Measurements from ENCODE around the gene SATB2.

SATB2 gene

GRCh38 chr2:199465390-199465789 is 7.7 kb upstream of the SATB2 start:
- no peaks in the 10 kb centered on the region for H3K36me3 ChIP-seq (ENCODE audit: control insufficient read depth in 2 of 2, insufficient read depth in 2 of 2, low read length in 2 of 2)
- H3K9ac ChIP-seq (ENCODE audit: low read length in 2 of 2) = no peak overlapping the region
- no peaks in the 10 kb centered on the region for H3K9me3 ChIP-seq (ENCODE audit: control insufficient read depth in 2 of 2, low read length in 2 of 2)
- peaks cover 29% of the 10 kb centered on the region for H3K4me1 ChIP-seq (ENCODE audit: control insufficient read depth, insufficient read depth, low read length)
- no peak overlapping the region for H3K4me3 ChIP-seq (ENCODE audit: low read length in 2 of 2)
- no peak overlapping the region for H3K27ac ChIP-seq (ENCODE audit: low read length)
- peaks cover 88 to 100% of the 10 kb centered on the region in 2 donors for H3K27me3 ChIP-seq (ENCODE audit: control insufficient read depth in 1 of 2, insufficient read depth in 2 of 2, low read length in 2 of 2)

GRCh38 chr2:199464606-199465352 is 7.0 kb upstream of the SATB2 start:
- Histone ChIP-seq H3K36me3 (ENCODE audit: control insufficient read depth in 2 of 2, insufficient read depth in 2 of 2, low read length in 2 of 2) (no peaks in the 10 kb centered on the region), H3K4me1 (ENCODE audit: control insufficient read depth, insufficient read depth, low read length) (peaks cover 33% of the 10 kb centered on the region), H3K9ac (ENCODE audit: low read length in 2 of 2) (no peak overlapping the region), H3K27ac (ENCODE audit: low read length) (no peak overlapping the region), H3K27me3 (ENCODE audit: control insufficient read depth in 1 of 2, insufficient read depth in 2 of 2, low read length in 2 of 2) (peaks cover 85 to 98% of the 10 kb centered on the region in 2 donors), H3K9me3 (ENCODE audit: control insufficient read depth in 2 of 2, low read length in 2 of 2) (no peaks in the 10 kb centered on the region), H3K4me3 (ENCODE audit: low read length in 2 of 2) (peak overlapping the region in 1 of 2 donors; percentile 35)

GRCh38 chr2:199463708-199464605 is 6.2 kb upstream of the SATB2 start:
- peak overlapping the region in 1 of 2 donors; percentile 13 for H3K9ac ChIP-seq (ENCODE audit: low read length in 2 of 2)
- H3K4me3 ChIP-seq (ENCODE audit: low read length in 2 of 2) = peak overlapping the region; percentile 46 to 67
- H3K36me3 ChIP-seq (ENCODE audit: control insufficient read depth in 2 of 2, insufficient read depth in 2 of 2, low read length in 2 of 2) = no peaks in the 10 kb centered on the region
- H3K9me3 ChIP-seq (ENCODE audit: control insufficient read depth in 2 of 2, low read length in 2 of 2) = no peaks in the 10 kb centered on the region
- peaks cover 38% of the 10 kb centered on the region for H3K4me1 ChIP-seq (ENCODE audit: control insufficient read depth, insufficient read depth, low read length)
- H3K27ac ChIP-seq (ENCODE audit: low read length) = no peak overlapping the region
- peaks cover 78 to 90% of the 10 kb centered on the region in 2 donors for H3K27me3 ChIP-seq (ENCODE audit: control insufficient read depth in 1 of 2, insufficient read depth in 2 of 2, low read length in 2 of 2)

GRCh38 chr2:199462956-199463692 is 5.4 kb upstream of the SATB2 start:
- Histone ChIP-seq H3K9me3 (ENCODE audit: control insufficient read depth in 2 of 2, low read length in 2 of 2) (no peaks in the 10 kb centered on the region), H3K4me3 (ENCODE audit: low read length in 2 of 2) (peak overlapping the region; percentile 46 to 67), H3K27ac (ENCODE audit: low read length) (no peak overlapping the region), H3K36me3 (ENCODE audit: control insufficient read depth in 2 of 2, insufficient read depth in 2 of 2, low read length in 2 of 2) (no peaks in the 10 kb centered on the region), H3K27me3 (ENCODE audit: control insufficient read depth in 1 of 2, insufficient read depth in 2 of 2, low read length in 2 of 2) (peaks cover 70 to 82% of the 10 kb centered on the region in 2 donors), H3K9ac (ENCODE audit: low read length in 2 of 2) (no peak overlapping the region), H3K4me1 (ENCODE audit: control insufficient read depth, insufficient read depth, low read length) (peaks cover 39% of the 10 kb centered on the region)

GRCh38 chr2:199462347-199462955 is 4.7 kb upstream of the SATB2 start:
- Histone ChIP-seq H3K9me3 (ENCODE audit: control insufficient read depth in 2 of 2, low read length in 2 of 2) (no peaks in the 10 kb centered on the region), H3K4me3 (ENCODE audit: low read length in 2 of 2) (peak overlapping the region in 1 of 2 donors; percentile 67), H3K9ac (ENCODE audit: low read length in 2 of 2) (no peak overlapping the region), H3K36me3 (ENCODE audit: control insufficient read depth in 2 of 2, insufficient read depth in 2 of 2, low read length in 2 of 2) (no peaks in the 10 kb centered on the region), H3K4me1 (ENCODE audit: control insufficient read depth, insufficient read depth, low read length) (peaks cover 44% of the 10 kb centered on the region), H3K27me3 (ENCODE audit: control insufficient read depth in 1 of 2, insufficient read depth in 2 of 2, low read length in 2 of 2) (peaks cover 63 to 79% of the 10 kb centered on the region in 2 donors), H3K27ac (ENCODE audit: low read length) (no peak overlapping the region)

GRCh38 chr2:199461711-199462346 is 4.1 kb upstream of the SATB2 start:
- no peak overlapping the region for H3K4me3 ChIP-seq (ENCODE audit: low read length in 2 of 2)
- H3K9me3 ChIP-seq (ENCODE audit: control insufficient read depth in 2 of 2, low read length in 2 of 2) = no peaks in the 10 kb centered on the region
- peaks cover 62 to 79% of the 10 kb centered on the region in 2 donors for H3K27me3 ChIP-seq (ENCODE audit: control insufficient read depth in 1 of 2, insufficient read depth in 2 of 2, low read length in 2 of 2)
- no peak overlapping the region for H3K9ac ChIP-seq (ENCODE audit: low read length in 2 of 2)
- H3K36me3 ChIP-seq (ENCODE audit: control insufficient read depth in 2 of 2, insufficient read depth in 2 of 2, low read length in 2 of 2) = no peaks in the 10 kb centered on the region
- H3K27ac ChIP-seq (ENCODE audit: low read length) = no peak overlapping the region
- peaks cover 50% of the 10 kb centered on the region for H3K4me1 ChIP-seq (ENCODE audit: control insufficient read depth, insufficient read depth, low read length)

GRCh38 chr2:199460846-199461710 is 3.3 kb upstream of the SATB2 start:
- Histone ChIP-seq H3K27me3 (ENCODE audit: control insufficient read depth in 1 of 2, insufficient read depth in 2 of 2, low read length in 2 of 2) (peaks cover 60 to 78% of the 10 kb centered on the region in 2 donors), H3K4me1 (ENCODE audit: control insufficient read depth, insufficient read depth, low read length) (peaks cover 54% of the 10 kb centered on the region), H3K4me3 (ENCODE audit: low read length in 2 of 2) (no peak overlapping the region), H3K36me3 (ENCODE audit: control insufficient read depth in 2 of 2, insufficient read depth in 2 of 2, low read length in 2 of 2) (no peaks in the 10 kb centered on the region), H3K27ac (ENCODE audit: low read length) (no peak overlapping the region), H3K9me3 (ENCODE audit: control insufficient read depth in 2 of 2, low read length in 2 of 2) (no peaks in the 10 kb centered on the region), H3K9ac (ENCODE audit: low read length in 2 of 2) (no peak overlapping the region)

GRCh38 chr2:199460101-199460671 is 2.4 kb upstream of the SATB2 start:
- no peaks in the 10 kb centered on the region for H3K36me3 ChIP-seq (ENCODE audit: control insufficient read depth in 2 of 2, insufficient read depth in 2 of 2, low read length in 2 of 2)
- H3K4me1 ChIP-seq (ENCODE audit: control insufficient read depth, insufficient read depth, low read length) = peaks cover 58% of the 10 kb centered on the region
- no peaks in the 10 kb centered on the region for H3K9me3 ChIP-seq (ENCODE audit: control insufficient read depth in 2 of 2, low read length in 2 of 2)
- H3K27me3 ChIP-seq (ENCODE audit: control insufficient read depth in 1 of 2, insufficient read depth in 2 of 2, low read length in 2 of 2) = peaks cover 62 to 78% of the 10 kb centered on the region in 2 donors
- H3K9ac ChIP-seq (ENCODE audit: low read length in 2 of 2) = peak overlapping the region in 1 of 2 donors; percentile 3
- H3K27ac ChIP-seq (ENCODE audit: low read length) = no peak overlapping the region
- H3K4me3 ChIP-seq (ENCODE audit: low read length in 2 of 2) = peak overlapping the region; percentile 76 to 94
